ENCODE measurements around the gene CHIC2.

The CHIC2 gene

GRCh38 chr4:54036184-54036583, 28.2 kb downstream of the CHIC2 start:
- Histone ChIP-seq H3K4me1 (ENCODE audit: control insufficient read depth, insufficient read depth, low read length) (0 out of 2 replicates have a peak, but pooled peaks cover 3% of the 10 kb centered on the region), H3K36me3 (ENCODE audit: control insufficient read depth in 2 of 2, insufficient read depth in 1 of 2, low read length in 2 of 2) (peaks cover 0 to 8% of the 10 kb centered on the region in 2 experiments; a peak in 1 of 3 replicates), H3K9me3 (ENCODE audit: control insufficient read depth, insufficient read depth, low read depth, low read length) (no peaks in the 10 kb centered on the region), H3K4me3 (ENCODE audit: low read depth, low read length) (no peak overlapping the region), H3K27ac (ENCODE audit: extremely low read depth, low read depth, low read length) (no peak overlapping the region)
- ChIA-PET CTCF (no interaction called here), POLR2A (no interaction called here)
- no peak for TF ChIP-seq KLF1 (tag by site-specific recombination; IDR thresholded peaks at IDR 0.05)
- TF ChIP-seq PRDM6 (tag by site-specific recombination; IDR thresholded peaks at IDR 0.05), result no peak
- no peak for TF ChIP-seq INSM2 (tag by site-specific recombination; IDR thresholded peaks at IDR 0.05)

GRCh38 chr4:54032558-54033135, 31.8 kb downstream of the CHIC2 start:
- POLR2A ChIA-PET, result no interaction called here
- Histone ChIP-seq H3K4me3 (ENCODE audit: low read depth, low read length) (no peak overlapping the region; the same call in 1 of the 2 replicates), H3K36me3 (ENCODE audit: control insufficient read depth in 2 of 2, insufficient read depth in 1 of 2, low read length in 2 of 2) (no peaks in the 10 kb centered on the region), H3K9me3 (ENCODE audit: control insufficient read depth, insufficient read depth, low read depth, low read length) (no peaks in the 10 kb centered on the region), H3K4me1 (ENCODE audit: control insufficient read depth, insufficient read depth, low read length) (0 out of 2 replicates have a peak, but pooled peaks cover 3% of the 10 kb centered on the region), H3K27ac (ENCODE audit: extremely low read depth, low read depth, low read length) (no peak overlapping the region)
- CTCF ChIA-PET, result interaction anchor here (0.6 to 0.7 kb wide), 2 partner anchors 197 to 380 kb away, joined by 3 read pairs; no protein-coding TSS in a partner anchor
- TF ChIP-seq ZNF2 (tag by site-specific recombination; IDR thresholded peaks at IDR 0.05), result no peak
- no peak for TF ChIP-seq ZNF585B (tag by site-specific recombination; IDR thresholded peaks at IDR 0.05)
- no peak for TF ChIP-seq ZNF248 (tag by site-specific recombination; IDR thresholded peaks at IDR 0.05)
- no peak for TF ChIP-seq ZNF16 (tag by site-specific recombination; IDR thresholded peaks at IDR 0.05; ENCODE audit: low read depth)
- TF ChIP-seq ZNF76 (tag by site-specific recombination; IDR thresholded peaks at IDR 0.05; ENCODE audit: borderline replicate concordance, low read depth), result no peak
- no peak for TF ChIP-seq ZNF214 (tag by site-specific recombination; IDR thresholded peaks at IDR 0.05; ENCODE audit: borderline replicate concordance)
- no peak for TF ChIP-seq ZNF768 (tag by site-specific recombination; IDR thresholded peaks at IDR 0.05)
- no peak for TF ChIP-seq ZNF394 (tag by site-specific recombination; IDR thresholded peaks at IDR 0.05; ENCODE audit: borderline replicate concordance)
- TF ChIP-seq YY1 (tag by site-specific recombination; IDR thresholded peaks at IDR 0.05), result no peak
- TF ChIP-seq SALL2 (tag by site-specific recombination; IDR thresholded peaks at IDR 0.05; ENCODE audit: borderline replicate concordance), result no peak
- TF ChIP-seq ZBTB20 (tag by site-specific recombination; IDR thresholded peaks at IDR 0.05), result peak; percentile 9; the same call in 1 of the 2 replicates
- no peak for TF ChIP-seq ZNF624 (tag by site-specific recombination; IDR thresholded peaks at IDR 0.05)
- no peak for TF ChIP-seq PRDM6 (tag by site-specific recombination; IDR thresholded peaks at IDR 0.05)
- peak; percentile 58; the same call in 1 of the 2 replicates for TF ChIP-seq ZNF335 (tag by site-specific recombination; conservative IDR thresholded peaks at IDR 0.05)
- no peak for TF ChIP-seq PRDM1 (tag by site-specific recombination; IDR thresholded peaks at IDR 0.05)
- TF ChIP-seq ZSCAN18 (tag by site-specific recombination; IDR thresholded peaks at IDR 0.05), result no peak
- TF ChIP-seq ZNF148 (tag by site-specific recombination; IDR thresholded peaks at IDR 0.05; ENCODE audit: borderline replicate concordance), result no peak
- TF ChIP-seq ZNF221 (tag by site-specific recombination; IDR thresholded peaks at IDR 0.05; ENCODE audit: borderline replicate concordance), result no peak
